IMR-90 (cell line): Measurements from ENCODE around the gene CTNS. TPM values are rescaled to one million over a fixed set of nuclear protein-coding genes. Genes with fewer than 3 reads are reported as not detected.

Experiments used
- ATAC-seq: fragments of 200-7000 bp; cut with Tn5 transposase; 2 replicates; pipeline ENCODE4 v1.9.1; 2020; ENCODE audit warnings: low read depth, mild to moderate bottlenecking, moderate library complexity
- BruUV-seq: library from RNA; stranded (reverse); fragments of 400-500 nt; replicated peaks from 2 replicates; lab custom pipeline; 2021; lab: Mats Ljungman, UMichigan
- CTCF ChIA-PET: fragments of 300-600 bp; formaldehyde crosslinking; extraction: SDS; loops from one replicate; lab custom pipeline; 2021; ENCODE audit warnings: antibody characterized with exemption; lab: Yijun Ruan, JAX
- POLR2A ChIA-PET: fragments of 300-600 bp; sonication (Branson Sonifier 250); formaldehyde crosslinking; loops from one replicate; lab custom pipeline; 2022; ENCODE audit warnings: antibody characterized with exemption; ENCODE audit not compliant: unreplicated experiment; lab: Charles Lee
- DNase-seq: peaks from one replicate; pipeline ENCODE4 v3.0.0; 2013
- H2AFZ ChIP-seq: replicated peaks from 2 replicates; pipeline ENCODE3; 2013; ENCODE audit warnings: low read length, mild to moderate bottlenecking; ENCODE audit not compliant: poor library complexity
- H2AK5ac ChIP-seq: 2 replicates; pipeline ENCODE4 v1.6.1; 2013; ENCODE audit warnings: low read depth, low read length, inconsistent platforms
- H2AK9ac ChIP-seq: replicated peaks from 2 replicates; pipeline ENCODE3; 2013; ENCODE audit warnings: mild to moderate bottlenecking, low read depth, low read length, moderate library complexity; ENCODE audit not compliant: poor library complexity
- H2BK120ac ChIP-seq: 2 replicates; pipeline ENCODE4 v1.6.1; 2013; ENCODE audit warnings: low read depth, low read length, inconsistent platforms
- H2BK15ac ChIP-seq: 3 replicates; pipeline ENCODE4 v1.6.1; 2013; ENCODE audit warnings: low read depth, low read length, inconsistent platforms
- H2BK20ac ChIP-seq: 2 replicates; pipeline ENCODE4 v1.6.1; 2013; ENCODE audit warnings: low read depth, mild to moderate bottlenecking, inconsistent platforms, low read length, moderate library complexity
- H2BK5ac ChIP-seq: 2 replicates; pipeline ENCODE4 v1.6.1; 2013; ENCODE audit warnings: mild to moderate bottlenecking, low read depth, low read length, inconsistent platforms; ENCODE audit not compliant: poor library complexity, severe bottlenecking
- H3K14ac ChIP-seq: replicated peaks from 2 replicates; pipeline ENCODE4 v1.6.1; 2013; ENCODE audit warnings: low read depth, low read length, inconsistent platforms
- H3K18ac ChIP-seq: 2 replicates; pipeline ENCODE4 v1.6.1; 2013; ENCODE audit warnings: low read depth, low read length, control low read depth
- H3K23ac ChIP-seq: 2 replicates; pipeline ENCODE4 v1.6.1; 2013; ENCODE audit warnings: low read depth, low read length, inconsistent platforms
- H3K27ac ChIP-seq: 2 replicates; pipeline ENCODE4 v1.5.1; 2013; ENCODE audit warnings: mild to moderate bottlenecking, control low read depth, low read length; ENCODE audit not compliant: insufficient read depth
- H3K27me3 ChIP-seq: 2 replicates; pipeline ENCODE4 v1.6.1; 2013; ENCODE audit warnings: low read length; ENCODE audit not compliant: control insufficient read depth, insufficient read depth
- H3K36me3 ChIP-seq: 2 replicates; pipeline ENCODE4 v1.6.1; 2013; ENCODE audit warnings: low read length, mixed read lengths; ENCODE audit not compliant: control insufficient read depth, insufficient read depth
- H3K4ac ChIP-seq: 2 replicates; pipeline ENCODE4 v1.6.1; 2013; ENCODE audit warnings: low read depth, low read length, inconsistent platforms
- H3K4me1 ChIP-seq: 2 replicates; pipeline ENCODE4 v1.6.1; 2013; ENCODE audit warnings: low read length, mixed read lengths; ENCODE audit not compliant: control insufficient read depth, insufficient read depth
- H3K4me2 ChIP-seq: 2 replicates; pipeline ENCODE4 v1.6.1; 2013; ENCODE audit warnings: low read depth, mild to moderate bottlenecking, control low read depth, low read length, moderate library complexity
- H3K4me3 ChIP-seq: 2 replicates; pipeline ENCODE4 v1.5.1; 2013; ENCODE audit warnings: low read depth, mild to moderate bottlenecking, control low read depth, low read length, moderate library complexity; ENCODE audit not compliant: insufficient read depth
- H3K56ac ChIP-seq: 2 replicates; pipeline ENCODE4 v1.6.1; 2013; ENCODE audit warnings: low read length, inconsistent platforms; ENCODE audit not compliant: insufficient read depth; ENCODE audit errors: extremely low read depth
- H3K79me1 ChIP-seq, 2 experiments: 2 replicates each; pipeline ENCODE4 v1.6.1; 2013; ENCODE audit warnings: low read length in 2 of 2, inconsistent platforms in 1 of 2, low read depth in 1 of 2
- H3K9ac ChIP-seq: 2 replicates; pipeline ENCODE4 v1.6.1; 2013; ENCODE audit warnings: low read depth, low read length, control low read depth
- H3K9me1 ChIP-seq: 2 replicates; pipeline ENCODE4 v1.6.1; 2013; ENCODE audit warnings: low read length, inconsistent platforms; ENCODE audit not compliant: insufficient read depth
- H3K9me3 ChIP-seq: 2 replicates; pipeline ENCODE4 v1.6.1; 2013; ENCODE audit warnings: low read length; ENCODE audit not compliant: control insufficient read depth, insufficient read depth
- H4K20me1 ChIP-seq: 2 replicates; pipeline ENCODE4 v1.6.1; 2013; ENCODE audit warnings: low read length, inconsistent platforms; ENCODE audit not compliant: insufficient read depth
- H4K5ac ChIP-seq: 2 replicates; pipeline ENCODE4 v1.6.1; 2013; ENCODE audit warnings: mild to moderate bottlenecking, low read depth, low read length, control low read depth
- H4K8ac ChIP-seq, 2 experiments: 2 replicates each; pipeline ENCODE4 v1.6.1; 2013; ENCODE audit warnings: low read depth in 2 of 2, low read length in 2 of 2, control low read depth in 1 of 2, inconsistent platforms in 1 of 2
- H4K91ac ChIP-seq: 2 replicates; pipeline ENCODE4 v1.6.1; 2013; ENCODE audit warnings: low read depth, low read length, inconsistent platforms; ENCODE audit not compliant: insufficient read depth
- BHLHE40 ChIP-seq: fragments of 150-350 bp; IDR thresholded peaks from 2 replicates; pipeline ENCODE4 v1.6.1; 2016; ENCODE audit warnings: mild to moderate bottlenecking, low read depth, low read length
- FOS ChIP-seq: fragments of 150-350 bp; IDR thresholded peaks from 2 replicates; pipeline ENCODE4 v1.6.1; 2016; ENCODE audit warnings: low read depth, low read length
- POLR2A ChIP-seq: IDR thresholded peaks from 2 replicates; pipeline ENCODE4 v1.6.1; 2012; ENCODE audit warnings: mild to moderate bottlenecking, low read depth, low read length
- WGBS, 2 experiments: methylation state at CpG; one replicate each; pipeline versions ENCODE4 v1.1.5 to v1.1.7; 2013; ENCODE audit warnings: missing lambda C conversion rate in 2 of 2; ENCODE audit not compliant: insufficient read length in 1 of 2; ENCODE audit errors: extremely low coverage in 2 of 2; 5-methylcytosine and 5-hydroxymethylcytosine counted together
- dilution Hi-C: fragments of 300-500 bp; cut with HindIII; formaldehyde crosslinking; loops from one replicate; pipeline ENCODE4 v1.14.3; 2018; ENCODE audit warnings: low sequenced_read_pairs; ENCODE audit not compliant: unreplicated experiment
- in situ Hi-C: fragments of 300-500 bp; cut with MboI; formaldehyde crosslinking; loops from 3 replicates; pipeline ENCODE4 v1.14.3; 2019; ENCODE audit warnings: low sequenced_read_pairs, inconsistent platforms, mixed read lengths
- intact Hi-C: fragments of 100-400 bp; cut with micrococcal nuclease; formaldehyde crosslinking; loops from 2 replicates; pipeline ENCODE4 v1.10.0; 2022
- polyA plus RNA-seq, 3 experiments: library from polyadenylated mRNA; depleted of rRNA; stranded (reverse); fragments of >200 nt; gene quantifications; 2 replicates each; pipeline ENCODE4 v1.2.3, GENCODE V29; 2012; ENCODE audit warnings: low replicate concordance in 1 of 3
- total RNA-seq: library from RNA; depleted of rRNA; stranded (reverse); fragments of >200 nt; gene quantifications from 2 replicates; pipeline ENCODE4 v1.2.3, GENCODE V29; 2012
- TF ChIP-seq, protein P1 (sequence below): fragments of 150-350 bp; IDR thresholded peaks from 2 replicates; pipeline ENCODE4 v1.6.1; 2016; ENCODE audit warnings: low read depth, mild to moderate bottlenecking, low read length, moderate library complexity, borderline replicate concordance

The CTNS gene
- total and polyA plus RNA-seq, 2 of the 4 experiments (the other 2 are of a cell fraction): 4.7 to 5.3 TPM

DNA sequence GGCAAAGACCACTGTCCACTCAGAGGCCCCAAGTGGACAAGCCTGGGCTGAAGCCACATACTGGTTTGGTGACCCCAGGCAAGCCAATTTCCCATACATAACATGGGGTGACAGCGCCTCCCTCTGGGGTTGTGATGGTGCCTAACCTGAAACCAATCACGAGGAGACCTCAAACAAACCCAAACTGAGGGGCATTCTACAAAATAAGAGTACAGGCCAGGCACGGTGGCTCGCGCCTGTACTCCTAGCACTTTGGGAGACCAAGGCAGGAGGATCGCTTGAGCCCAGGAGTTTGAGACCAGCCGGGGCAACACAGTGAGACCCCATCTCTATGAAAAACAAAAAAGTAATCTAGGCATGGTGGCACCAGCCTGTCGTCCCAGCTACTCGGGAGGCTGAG, 55.8 kb downstream of the CTNS start:
- Histone ChIP-seq H3K4ac (no peak overlapping the region), H2BK120ac (no peak overlapping the region), H2AK5ac (no peak overlapping the region), H3K4me1 (peaks cover 4% of the 10 kb centered on the region; the same call in 1 of the 2 replicates), H3K14ac (no peak overlapping the region), H2AFZ (no peak overlapping the region), H4K5ac (no peak overlapping the region), H3K9ac (no peak overlapping the region), H3K9me3 (no peaks in the 10 kb centered on the region), H3K36me3 (no peaks in the 10 kb centered on the region), H3K23ac (no peak overlapping the region), H3K79me1 (no peaks in the 10 kb centered on the region), H3K27me3 (peaks cover 12% of the 10 kb centered on the region), H4K8ac (no peak overlapping the region), H2BK20ac (no peak overlapping the region), H3K18ac (no peak overlapping the region), H3K4me2 (no peak overlapping the region), H3K4me3 (no peak overlapping the region), H2BK5ac (no peak overlapping the region), H2AK9ac (no peak overlapping the region), H3K56ac (no peak overlapping the region), H2BK15ac (no peak overlapping the region), H4K91ac (no peak overlapping the region), H3K9me1 (no peaks in the 10 kb centered on the region), H3K27ac (no peak overlapping the region), H4K20me1 (no peaks in the 10 kb centered on the region)
- ATAC-seq (no peak), DNase-seq (no peak)
- TF ChIP-seq BHLHE40 (no peak), POLR2A (no peak), FOS (no peak)
- TF ChIP-seq, protein P1, sequence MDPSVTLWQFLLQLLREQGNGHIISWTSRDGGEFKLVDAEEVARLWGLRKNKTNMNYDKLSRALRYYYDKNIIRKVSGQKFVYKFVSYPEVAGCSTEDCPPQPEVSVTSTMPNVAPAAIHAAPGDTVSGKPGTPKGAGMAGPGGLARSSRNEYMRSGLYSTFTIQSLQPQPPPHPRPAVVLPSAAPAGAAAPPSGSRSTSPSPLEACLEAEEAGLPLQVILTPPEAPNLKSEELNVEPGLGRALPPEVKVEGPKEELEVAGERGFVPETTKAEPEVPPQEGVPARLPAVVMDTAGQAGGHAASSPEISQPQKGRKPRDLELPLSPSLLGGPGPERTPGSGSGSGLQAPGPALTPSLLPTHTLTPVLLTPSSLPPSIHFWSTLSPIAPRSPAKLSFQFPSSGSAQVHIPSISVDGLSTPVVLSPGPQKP: no peak
- BruUV-seq: no TSS peak
- ChIA-PET CTCF (no interaction called here), POLR2A (no interaction called here)
- 93% methylated on average over 3 of the region's 9 CpGs; no CpG with 5 or more reads in 1 of the 2 experiments for WGBS, 2 experiments
- in situ Hi-C loops: no loop called here
- dilution Hi-C loops: no loop called here
- intact Hi-C loops: no loop called here
